ENCODE results near the gene NFE2L2.

DNA sequence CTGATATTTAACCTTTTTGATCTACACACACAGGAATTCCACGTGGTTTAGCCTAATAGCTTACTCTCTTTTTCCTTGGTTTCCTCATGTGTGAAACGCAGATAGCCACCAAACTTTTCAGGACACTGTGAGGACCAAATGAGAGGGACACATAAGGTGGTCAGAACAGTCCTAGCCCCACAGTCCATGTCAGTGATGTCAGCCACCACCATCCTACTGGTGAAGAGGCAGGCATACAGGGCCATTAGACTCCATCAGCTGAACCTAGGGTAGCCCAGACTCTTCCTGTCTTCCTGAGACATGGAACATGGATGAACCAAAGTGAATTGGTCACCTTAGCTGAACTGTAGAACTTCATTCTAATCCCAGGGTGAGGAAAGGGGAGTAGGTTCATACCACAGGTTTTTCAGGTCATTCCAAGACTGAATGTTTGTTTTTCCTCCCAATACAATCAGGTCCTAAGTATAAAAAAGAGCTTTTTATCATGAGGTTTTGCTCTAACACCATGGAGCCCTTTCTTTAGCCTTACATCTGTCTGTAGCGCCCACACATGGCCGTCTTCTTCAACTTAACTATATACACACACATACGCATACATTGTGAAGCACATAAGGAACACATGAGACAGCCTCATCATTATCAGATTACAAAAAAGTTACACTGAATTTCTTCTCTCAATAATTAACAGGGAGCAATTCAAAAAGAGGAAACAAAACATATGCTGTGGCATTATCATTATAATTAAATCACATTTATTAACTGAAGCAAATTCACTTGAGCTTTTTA lies 18.5 kb upstream of the NFE2L2 start:
- TF ChIP-seq, protein P1, sequence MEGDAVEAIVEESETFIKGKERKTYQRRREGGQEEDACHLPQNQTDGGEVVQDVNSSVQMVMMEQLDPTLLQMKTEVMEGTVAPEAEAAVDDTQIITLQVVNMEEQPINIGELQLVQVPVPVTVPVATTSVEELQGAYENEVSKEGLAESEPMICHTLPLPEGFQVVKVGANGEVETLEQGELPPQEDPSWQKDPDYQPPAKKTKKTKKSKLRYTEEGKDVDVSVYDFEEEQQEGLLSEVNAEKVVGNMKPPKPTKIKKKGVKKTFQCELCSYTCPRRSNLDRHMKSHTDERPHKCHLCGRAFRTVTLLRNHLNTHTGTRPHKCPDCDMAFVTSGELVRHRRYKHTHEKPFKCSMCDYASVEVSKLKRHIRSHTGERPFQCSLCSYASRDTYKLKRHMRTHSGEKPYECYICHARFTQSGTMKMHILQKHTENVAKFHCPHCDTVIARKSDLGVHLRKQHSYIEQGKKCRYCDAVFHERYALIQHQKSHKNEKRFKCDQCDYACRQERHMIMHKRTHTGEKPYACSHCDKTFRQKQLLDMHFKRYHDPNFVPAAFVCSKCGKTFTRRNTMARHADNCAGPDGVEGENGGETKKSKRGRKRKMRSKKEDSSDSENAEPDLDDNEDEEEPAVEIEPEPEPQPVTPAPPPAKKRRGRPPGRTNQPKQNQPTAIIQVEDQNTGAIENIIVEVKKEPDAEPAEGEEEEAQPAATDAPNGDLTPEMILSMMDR (IDR thresholded peaks at IDR 0.05): no peak
- TF ChIP-seq POLR2A (IDR thresholded peaks at IDR 0.05): no peak
